ENCODE data around the gene TRPM5. TPM values are rescaled to one million over a fixed set of nuclear protein-coding genes. Genes with fewer than 3 reads are reported as not detected.

TRPM5 gene
- total RNA-seq, 6 experiments from 2014 or later = not detected

GRCh38 chr11:2409611-2410468 lies 34.5 kb downstream of the TRPM5 start:
- Mint-ChIP-seq H3K4me1 (ENCODE audit: low read depth) (no peaks in the 10 kb centered on the region), H3K4me3 (no peak overlapping the region), H3K27me3 (ENCODE audit: insufficient read depth) (peaks cover 23% of the 10 kb centered on the region), H3K27ac (no peak overlapping the region), H3K36me3 (ENCODE audit: low read depth) (no peaks in the 10 kb centered on the region), H3K9me3 (no peaks in the 10 kb centered on the region)
- TF ChIP-seq CTCF (IDR thresholded peaks at IDR 0.05) = no peak
- no peak for DNase-seq

GRCh38 chr11:2409126-2409525 lies 35.2 kb downstream of the TRPM5 start:
- no peak for TF ChIP-seq CTCF (IDR thresholded peaks at IDR 0.05)
- H3K27me3 Mint-ChIP-seq (ENCODE audit: insufficient read depth) = peaks cover 29% of the 10 kb centered on the region
- H3K36me3 Mint-ChIP-seq (ENCODE audit: low read depth) = no peaks in the 10 kb centered on the region
- H3K4me3 Mint-ChIP-seq = no peak overlapping the region
- H3K27ac Mint-ChIP-seq = no peak overlapping the region
- no peaks in the 10 kb centered on the region for H3K9me3 Mint-ChIP-seq
- H3K4me1 Mint-ChIP-seq (ENCODE audit: low read depth) = no peaks in the 10 kb centered on the region
- no peak for DNase-seq

GRCh38 chr11:2408671-2409070 lies 35.6 kb downstream of the TRPM5 start:
- no peaks in the 10 kb centered on the region for H3K36me3 Mint-ChIP-seq (ENCODE audit: low read depth)
- no peak for DNase-seq
- no peaks in the 10 kb centered on the region for H3K9me3 Mint-ChIP-seq
- H3K4me3 Mint-ChIP-seq = no peak overlapping the region
- H3K27ac Mint-ChIP-seq = no peak overlapping the region
- H3K27me3 Mint-ChIP-seq (ENCODE audit: insufficient read depth) = peaks cover 29% of the 10 kb centered on the region
- TF ChIP-seq CTCF (IDR thresholded peaks at IDR 0.05) = no peak
- no peaks in the 10 kb centered on the region for H3K4me1 Mint-ChIP-seq (ENCODE audit: low read depth)

- Mint-ChIP-seq H3K27ac (no peak overlapping the region), H3K4me1 (ENCODE audit: low read depth) (0 out of 2 replicates have a peak, but pooled peaks cover 7% of the 10 kb centered on the region), H3K27me3 (ENCODE audit: insufficient read depth) (peaks cover 25% of the 10 kb centered on the region), H3K4me3 (no peak overlapping the region), H3K9me3 (no peaks in the 10 kb centered on the region), H3K36me3 (ENCODE audit: low read depth) (no peaks in the 10 kb centered on the region)
- no peak for DNase-seq
- TF ChIP-seq CTCF (IDR thresholded peaks at IDR 0.05) = no peak
Measured at GRCh38 chr11:2406878-2407410, 37.4 kb downstream of the TRPM5 start.

GRCh38 chr11:2406451-2406850 lies 37.9 kb downstream of the TRPM5 start:
- no peak overlapping the region for H3K27ac Mint-ChIP-seq
- H3K27me3 Mint-ChIP-seq (ENCODE audit: insufficient read depth) = peaks cover 30% of the 10 kb centered on the region
- no peak for DNase-seq
- H3K4me3 Mint-ChIP-seq = peak overlapping the region; percentile 49; the same call in 1 of the 2 replicates
- TF ChIP-seq CTCF (IDR thresholded peaks at IDR 0.05) = no peak
- H3K36me3 Mint-ChIP-seq (ENCODE audit: low read depth) = peaks cover 2% of the 10 kb centered on the region; the same call in 1 of the 2 replicates
- peaks cover 10% of the 10 kb centered on the region for H3K4me1 Mint-ChIP-seq (ENCODE audit: low read depth)
- no peaks in the 10 kb centered on the region for H3K9me3 Mint-ChIP-seq

Data from HFFc6 (cell line).